Peyer's patch (tissue), 4 donors: ENCODE results near the gene QPCTL.

ENCODE experiments used
- POLR2A ChIP-seq, 2 donors: fragments of 450-650 bp; IDR thresholded peaks; one replicate each; pipeline ENCODE4 v1.5.1; 2017; ENCODE audit warnings: antibody characterized with exemption in 2 of 2, mild to moderate bottlenecking in 2 of 2, moderate library complexity in 2 of 2
- TF ChIP-seq, protein P1 (sequence below), 6 experiments: fragments of 450-650 bp in 4 of 6; fragments of 200-600 bp in 2 of 6; sonication (generic) in 1 of 6; IDR thresholded peaks; one replicate each; pipeline ENCODE4 v1.5.1; 2017 to 2019; ENCODE audit warnings: antibody characterized with exemption in 6 of 6, mild to moderate bottlenecking in 3 of 6, moderate library complexity in 1 of 6

DNA sequence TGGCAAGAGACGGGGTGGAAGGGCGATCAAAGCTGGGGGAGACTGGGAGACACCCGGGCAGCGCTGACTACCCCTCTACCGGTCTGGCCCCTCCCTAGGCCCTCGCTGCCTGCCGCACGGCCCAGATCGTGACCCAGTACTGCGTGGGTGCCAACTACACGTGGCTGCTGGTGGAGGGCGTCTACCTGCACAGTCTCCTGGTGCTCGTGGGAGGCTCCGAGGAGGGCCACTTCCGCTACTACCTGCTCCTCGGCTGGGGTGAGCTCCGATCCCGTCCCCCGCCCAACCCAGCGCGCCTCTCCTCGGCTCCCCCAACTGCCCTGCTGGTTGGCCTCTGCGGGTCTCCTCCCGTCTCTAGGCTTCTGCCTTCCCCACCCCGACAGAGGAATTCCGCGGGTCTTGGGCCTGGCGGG is 15.6 kb upstream of the QPCTL start:
- TF ChIP-seq, protein P1, sequence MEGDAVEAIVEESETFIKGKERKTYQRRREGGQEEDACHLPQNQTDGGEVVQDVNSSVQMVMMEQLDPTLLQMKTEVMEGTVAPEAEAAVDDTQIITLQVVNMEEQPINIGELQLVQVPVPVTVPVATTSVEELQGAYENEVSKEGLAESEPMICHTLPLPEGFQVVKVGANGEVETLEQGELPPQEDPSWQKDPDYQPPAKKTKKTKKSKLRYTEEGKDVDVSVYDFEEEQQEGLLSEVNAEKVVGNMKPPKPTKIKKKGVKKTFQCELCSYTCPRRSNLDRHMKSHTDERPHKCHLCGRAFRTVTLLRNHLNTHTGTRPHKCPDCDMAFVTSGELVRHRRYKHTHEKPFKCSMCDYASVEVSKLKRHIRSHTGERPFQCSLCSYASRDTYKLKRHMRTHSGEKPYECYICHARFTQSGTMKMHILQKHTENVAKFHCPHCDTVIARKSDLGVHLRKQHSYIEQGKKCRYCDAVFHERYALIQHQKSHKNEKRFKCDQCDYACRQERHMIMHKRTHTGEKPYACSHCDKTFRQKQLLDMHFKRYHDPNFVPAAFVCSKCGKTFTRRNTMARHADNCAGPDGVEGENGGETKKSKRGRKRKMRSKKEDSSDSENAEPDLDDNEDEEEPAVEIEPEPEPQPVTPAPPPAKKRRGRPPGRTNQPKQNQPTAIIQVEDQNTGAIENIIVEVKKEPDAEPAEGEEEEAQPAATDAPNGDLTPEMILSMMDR (IDR thresholded peaks at IDR 0.05): no peak
- TF ChIP-seq POLR2A (IDR thresholded peaks at IDR 0.05): no peak
